HG03571 (cell line): ENCODE results near the gene PGC.

Experiments used
- ATAC-seq: cut with Tn5 transposase; IDR thresholded peaks from one replicate; pipeline ENCODE4 v1.9.1; 2021; ENCODE audit not compliant: unreplicated experiment

Gene PGC

GRCh38 chr6:41747256-41748101 lies at the start of gene PGC:
TSS of gene PGC (minus strand) at chr6:41747397. CDS start at chr6:41747334, 63 bp downstream.
- ATAC-seq, result no peak

- no peak for ATAC-seq
Measured at GRCh38 chr6:41796474-41796873, 49.3 kb upstream of the PGC start.

- no peak for ATAC-seq
Measured at GRCh38 chr6:41791984-41792383, 44.8 kb upstream of the PGC start.

DNA sequence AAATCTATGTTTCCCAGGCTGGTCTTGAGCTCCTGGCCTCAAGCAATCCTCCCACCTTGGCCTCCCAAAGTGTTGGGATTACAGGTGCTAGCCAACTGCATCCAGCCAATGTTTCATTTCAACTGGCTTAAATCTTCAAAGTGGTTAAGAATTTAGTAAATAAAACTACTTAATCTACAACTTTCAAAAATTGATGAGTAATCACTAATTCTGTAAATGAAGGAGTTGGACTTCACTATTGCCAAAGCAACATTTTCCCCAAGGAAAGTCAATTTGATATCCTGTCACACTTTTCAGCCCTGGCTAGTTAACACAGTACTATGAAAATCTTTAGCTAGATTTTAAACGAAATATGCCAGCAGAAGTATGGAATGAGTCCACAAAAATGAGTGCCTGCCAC lies 44.1 kb upstream of the PGC start:
- ATAC-seq, result no peak

DNA sequence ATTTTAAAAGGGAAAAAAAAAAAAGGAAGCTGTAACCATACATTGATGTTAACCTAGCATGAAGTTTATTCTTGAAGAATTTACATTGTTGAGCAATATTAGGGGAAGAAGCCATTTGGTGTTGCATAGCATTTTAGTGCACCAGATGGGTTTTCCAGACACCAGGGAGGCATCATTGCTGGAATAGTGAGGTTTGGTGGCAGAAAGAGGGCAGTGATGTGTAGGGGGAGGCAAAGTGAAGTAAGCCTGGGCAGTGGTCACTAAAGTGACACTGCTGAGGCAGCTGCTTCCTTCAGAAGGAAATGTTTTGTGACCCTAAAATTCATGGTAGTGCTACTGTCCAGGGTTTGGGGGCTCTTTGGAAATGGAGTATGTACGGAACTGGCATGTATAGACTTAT lies 42.8 kb upstream of the PGC start:
- ATAC-seq, result no peak

- no peak for ATAC-seq
Measured at GRCh38 chr6:41789390-41789724, 42.2 kb upstream of the PGC start.

GRCh38 chr6:41787219-41787917 lies 40.2 kb upstream of the PGC start, which contains the start of gene TOMM6:
TSS of gene TOMM6 (plus strand) at chr6:41787694. CDS start at chr6:41787698, 4 bp downstream.
- peak; percentile 71 for ATAC-seq

GRCh38 chr6:41786451-41787218 lies 39.4 kb upstream of the PGC start:
- peak; percentile 53 for ATAC-seq

GRCh38 chr6:41785689-41786450 lies 38.7 kb upstream of the PGC start:
- no peak for ATAC-seq

GRCh38 chr6:41785254-41785653 lies 38.1 kb upstream of the PGC start:
- ATAC-seq, result no peak

GRCh38 chr6:41784581-41785171 lies 37.5 kb upstream of the PGC start:
- ATAC-seq, result no peak

DNA sequence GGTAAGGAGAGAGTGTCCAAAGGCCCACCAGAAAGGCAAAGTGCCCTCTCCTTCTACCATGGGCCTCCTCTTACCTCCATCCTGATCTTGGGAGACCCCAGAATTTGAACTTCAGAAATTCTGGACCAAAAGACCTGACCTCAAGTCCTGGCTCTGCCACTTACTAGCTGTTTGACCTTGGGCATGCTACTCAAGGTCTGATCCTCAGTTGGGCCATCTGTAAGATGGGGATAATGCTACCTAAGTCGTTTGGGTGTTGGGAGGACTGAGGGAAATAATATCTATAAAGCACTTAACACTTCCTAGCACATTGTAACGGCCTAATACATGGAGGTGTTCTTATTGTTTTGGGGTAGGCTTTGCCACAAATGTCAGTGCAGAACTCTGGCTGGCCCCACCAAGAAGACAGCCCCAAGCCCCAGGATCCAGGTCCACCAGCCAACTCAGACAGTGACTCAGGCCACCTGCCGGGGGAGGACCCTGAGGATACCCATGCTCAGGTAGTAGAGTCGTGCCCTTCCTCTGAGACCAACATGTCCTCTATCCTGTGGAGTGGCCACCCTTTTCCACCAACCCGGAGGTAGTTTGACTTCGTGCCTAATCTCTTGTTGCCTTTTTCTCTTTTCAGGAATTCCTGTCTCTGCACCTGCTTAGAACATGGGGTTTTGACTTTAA lies 36.0 kb upstream of the PGC start:
- ATAC-seq, result no peak

GRCh38 chr6:41781366-41781730 lies 34.2 kb upstream of the PGC start:
- ATAC-seq, result no peak

DNA sequence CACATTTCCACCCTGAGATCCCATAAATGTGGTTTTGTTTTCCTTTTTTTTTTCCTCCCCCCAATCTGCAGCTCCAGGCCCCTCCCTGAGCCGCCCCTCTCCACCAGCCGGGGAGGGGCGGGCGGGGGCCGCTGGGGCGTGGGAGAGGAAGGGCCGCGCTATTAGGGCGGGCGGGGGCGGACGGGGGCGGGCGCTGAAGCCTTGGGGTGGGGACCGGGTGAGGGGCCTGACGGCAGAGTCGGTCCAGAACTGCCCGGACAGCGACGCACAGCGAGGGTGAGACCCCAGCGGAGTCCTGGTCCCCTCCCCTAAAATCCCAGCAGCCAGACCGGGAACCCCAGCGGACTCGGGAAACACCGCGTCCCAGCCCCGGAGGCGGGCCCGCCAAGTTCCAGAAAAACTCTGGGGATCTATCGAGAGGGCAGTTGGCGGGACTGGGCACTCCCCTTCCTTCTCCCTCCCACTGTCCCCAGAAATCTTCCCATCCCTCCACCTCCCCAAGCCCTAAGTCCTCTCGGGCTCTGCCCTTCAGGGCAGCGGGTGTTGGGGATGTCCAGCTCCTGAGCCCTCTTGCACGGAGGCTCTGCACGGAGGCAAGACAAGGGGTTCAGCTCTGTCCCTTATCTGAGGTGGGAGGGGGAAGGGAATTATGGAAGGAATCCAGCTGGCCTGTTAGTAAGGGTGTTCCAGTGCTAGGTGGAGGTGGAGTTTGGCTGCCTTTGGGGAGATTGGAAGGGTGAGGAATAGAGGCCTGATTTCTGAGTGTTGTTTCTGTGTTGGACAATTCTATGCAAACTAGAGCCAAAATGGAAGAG lies 33.6 kb upstream of the PGC start, which contains the start of gene PRICKLE4:
TSS of gene PRICKLE4 (plus strand) at position 232 of the 815 bp plus-strand sequence. CDS start 2,692 bp downstream, outside the sequence.
- ATAC-seq, result no peak

DNA sequence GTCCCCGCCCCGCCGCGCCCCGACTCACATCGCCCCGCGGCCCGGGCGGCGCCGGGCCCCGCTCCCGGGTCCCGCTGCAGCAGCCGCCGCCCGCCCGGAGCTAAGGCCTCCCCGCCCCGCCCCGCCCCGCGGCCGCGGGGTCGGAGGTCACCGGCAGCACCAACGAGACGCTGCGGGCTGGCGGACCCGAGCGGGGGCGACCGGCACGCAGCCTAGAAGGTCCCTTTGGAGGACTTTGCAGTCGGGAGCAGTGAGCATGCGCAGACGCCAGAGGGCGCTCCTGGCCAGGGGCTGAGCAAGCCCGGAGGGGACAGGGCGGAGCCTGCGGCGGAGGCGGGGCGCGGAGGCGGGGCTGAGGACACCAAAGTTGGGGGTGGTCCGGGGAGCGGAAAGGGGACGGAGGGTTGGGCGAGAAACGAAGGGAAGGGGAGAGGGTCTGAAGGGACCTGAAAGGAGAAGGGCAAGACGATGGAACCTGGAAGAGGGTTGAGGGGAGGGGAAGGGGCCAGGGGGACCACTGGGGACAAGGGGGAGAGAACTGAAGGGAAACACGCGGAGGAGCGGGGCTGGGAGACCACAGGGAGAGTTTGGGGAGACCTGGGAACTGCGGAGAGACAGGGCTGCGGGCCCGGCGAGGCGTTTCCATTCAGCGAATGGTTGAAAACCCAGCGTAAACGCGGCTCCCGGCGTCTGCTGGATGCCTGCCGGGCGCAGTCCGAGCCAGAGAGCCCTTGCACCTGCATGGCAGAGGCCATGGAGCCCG lies 32.8 kb upstream of the PGC start, which contains the start of gene FRS3:
TSS of gene FRS3 (minus strand) at position 113 of the 763 bp plus-strand sequence. CDS start 2,913 bp downstream, outside the sequence.
- ATAC-seq, result peak; percentile 95

DNA sequence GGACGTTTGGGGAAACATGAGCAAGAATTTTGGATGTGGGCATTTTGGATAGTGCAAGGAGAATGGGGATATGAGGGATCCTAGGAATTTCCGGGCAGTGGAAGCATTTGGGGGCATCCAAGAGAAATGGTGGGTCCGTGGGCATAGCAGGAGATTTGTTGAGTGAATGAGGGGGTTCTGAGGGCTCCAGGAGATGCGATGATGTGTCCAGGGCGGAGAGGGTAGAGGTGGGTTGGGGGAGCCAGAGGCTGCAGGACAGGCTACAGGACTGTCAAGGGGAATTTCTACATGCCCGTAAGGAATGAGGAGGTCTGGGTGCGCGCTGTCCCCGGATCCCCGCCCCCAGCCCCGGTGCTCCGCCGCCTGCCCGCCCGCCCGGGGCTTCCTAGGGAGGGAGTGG lies 32.1 kb upstream of the PGC start:
- ATAC-seq, result no peak

- ATAC-seq, result no peak
Measured at GRCh38 chr6:41778895-41779294, 31.7 kb upstream of the PGC start.
